Measurements from ENCODE around the gene METTL22.
A peak's percentile ranks its signal among the peaks of the same experiment; 100 is the strongest.

Gene METTL22

GRCh38 chr16:8669481-8669880 lies 48.0 kb downstream of the METTL22 start:
- DNase-seq, result no peak

GRCh38 chr16:8670014-8670560 lies 48.6 kb downstream of the METTL22 start:
- no peak for DNase-seq

- no peak for DNase-seq
Observed at GRCh38 chr16:8673611-8674412, 52.3 kb downstream of the METTL22 start.

- DNase-seq, result peak; percentile 89
Observed at GRCh38 chr16:8674413-8675022, 53.0 kb downstream of the METTL22 start, which contains the start of gene ABAT. TSS of gene ABAT (plus strand) at chr16:8674617. CDS start at chr16:8735740, 61,123 bp downstream.

- peak; percentile 46 for DNase-seq
Observed at GRCh38 chr16:8675183-8676159, 54.0 kb downstream of the METTL22 start.

- no peak for DNase-seq
Observed at GRCh38 chr16:8676160-8676547, 54.7 kb downstream of the METTL22 start.

GRCh38 chr16:8676737-8677375 lies 55.4 kb downstream of the METTL22 start:
- DNase-seq, result no peak

- DNase-seq, result no peak
Observed at GRCh38 chr16:8677481-8677880, 56.0 kb downstream of the METTL22 start.

- no peak for DNase-seq
Observed at GRCh38 chr16:8678068-8678927, 56.8 kb downstream of the METTL22 start.

GRCh38 chr16:8679151-8679550 lies 57.7 kb downstream of the METTL22 start:
- no peak for DNase-seq

- no peak for DNase-seq
Observed at GRCh38 chr16:8682551-8683259, 61.2 kb downstream of the METTL22 start.

- DNase-seq, result no peak
Observed at GRCh38 chr16:8683640-8684039, 62.1 kb downstream of the METTL22 start.

- no peak for DNase-seq
Observed at GRCh38 chr16:8685617-8686016, 64.1 kb downstream of the METTL22 start.

- DNase-seq, result no peak
Observed at GRCh38 chr16:8686031-8686621, 64.6 kb downstream of the METTL22 start.

- no peak for DNase-seq
Observed at GRCh38 chr16:8686879-8687278, 65.4 kb downstream of the METTL22 start.

- DNase-seq, result no peak
Observed at GRCh38 chr16:8689686-8690085, 68.2 kb downstream of the METTL22 start.

GRCh38 chr16:8691728-8692127 lies 70.2 kb downstream of the METTL22 start:
- DNase-seq, result no peak

GRCh38 chr16:8694795-8695728 lies 73.6 kb downstream of the METTL22 start:
- no peak for DNase-seq

- DNase-seq, result no peak
Observed at GRCh38 chr16:8696880-8697279, 75.4 kb downstream of the METTL22 start.

All from activated T-cell treated with anti-CD3 and anti-CD28 coated beads, Interleukin-2, amount 50 U/mL, for 1 hour (primary cell).